Ascending aorta (tissue), 2 donors: Measurements from ENCODE around the gene LAPTM5. TPM values are rescaled to one million over a fixed set of nuclear protein-coding genes. Genes with fewer than 3 reads are reported as not detected.

Experiments used
- DNase-seq, 2 donors: peaks; one replicate each; pipeline ENCODE4 v3.0.0-alpha.2; 2019; ENCODE audit warnings: low spot score in 2 of 2
- H3K27ac ChIP-seq, 2 donors: fragments of 200-600 bp; sonication (generic); one replicate each; pipeline ENCODE4 v1.5.1; 2016 to 2017; ENCODE audit warnings: mild to moderate bottlenecking in 1 of 2
- H3K27me3 ChIP-seq: fragments of 200-600 bp; sonication (generic); one replicate; pipeline ENCODE4 v1.5.1; 2017
- H3K36me3 ChIP-seq, 2 donors: fragments of 200-600 bp; sonication (generic); one replicate each; pipeline ENCODE4 v1.5.1; 2016
- H3K4me1 ChIP-seq, 2 donors: fragments of 200-600 bp; sonication (generic); one replicate each; pipeline ENCODE4 v1.5.1; 2016 to 2017; ENCODE audit warnings: mild to moderate bottlenecking in 1 of 2
- H3K4me3 ChIP-seq, 2 donors: fragments of 200-600 bp; sonication (generic); one replicate each; pipeline ENCODE4 v1.5.1; 2016 to 2017; ENCODE audit warnings: mild to moderate bottlenecking in 1 of 2
- H3K9me3 ChIP-seq, 2 donors: fragments of 200-600 bp; sonication (generic); one replicate each; pipeline ENCODE4 v1.5.1; 2016
- CTCF ChIP-seq, 3 experiments: fragments of 200-600 bp in 2 of 3; fragments of 450-650 bp in 1 of 3; sonication (generic) in 2 of 3; IDR thresholded peaks; one replicate each; pipeline ENCODE4 v1.5.1; 2016 to 2019; ENCODE audit warnings: antibody characterized with exemption in 3 of 3, mild to moderate bottlenecking in 1 of 3, moderate library complexity in 1 of 3
- intact Hi-C: fragments of 100-400 bp; cut with DNase I; formaldehyde crosslinking; loops from one replicate; pipeline ENCODE4 v1.15.1; 2023
- total RNA-seq: library from RNA; depleted of rRNA; stranded (reverse); fragments of >200 nt; gene quantifications from one replicate; pipeline ENCODE4 v1.1.0, GENCODE V29; 2016

LAPTM5 gene
- total RNA-seq, 1 donor from 2014 or later, result 56.1 TPM

- DNase-seq, result no peak
- no peak overlapping the region for H3K27ac ChIP-seq
- intact Hi-C loops, result no loop called here
Measured at GRCh38 chr1:30694280-30695175, 63.0 kb downstream of the LAPTM5 start.

GRCh38 chr1:30693822-30694221 is 63.8 kb downstream of the LAPTM5 start:
- no peak for TF ChIP-seq CTCF (IDR thresholded peaks at IDR 0.05)
- H3K27ac ChIP-seq, result no peak overlapping the region
- no peak overlapping the region for H3K4me3 ChIP-seq
- intact Hi-C loops, result no loop called here
- DNase-seq, result no peak
- peaks cover 0 to 6% of the 10 kb centered on the region in 2 donors for H3K4me1 ChIP-seq
- H3K9me3 ChIP-seq, result no peaks in the 10 kb centered on the region
- H3K36me3 ChIP-seq, result no peaks in the 10 kb centered on the region
- H3K27me3 ChIP-seq, result no peaks in the 10 kb centered on the region

More at GRCh38 chr1:30694280-30695175, 63.0 kb downstream of the LAPTM5 start:
- H3K4me1 ChIP-seq, result peaks cover 0 to 6% of the 10 kb centered on the region in 2 donors
- no peaks in the 10 kb centered on the region for H3K27me3 ChIP-seq
- no peaks in the 10 kb centered on the region for H3K9me3 ChIP-seq
- no peak for TF ChIP-seq CTCF (IDR thresholded peaks at IDR 0.05)
- H3K36me3 ChIP-seq, result no peaks in the 10 kb centered on the region
- H3K4me3 ChIP-seq, result no peak overlapping the region

GRCh38 chr1:30693366-30693765 is 64.2 kb downstream of the LAPTM5 start:
- no peak for TF ChIP-seq CTCF (IDR thresholded peaks at IDR 0.05)
- intact Hi-C loops, result no loop called here
- no peaks in the 10 kb centered on the region for H3K9me3 ChIP-seq
- peaks cover 0 to 6% of the 10 kb centered on the region in 2 donors for H3K4me1 ChIP-seq
- no peaks in the 10 kb centered on the region for H3K27me3 ChIP-seq
- no peak for DNase-seq
- no peak overlapping the region for H3K4me3 ChIP-seq
- no peaks in the 10 kb centered on the region for H3K36me3 ChIP-seq
- no peak overlapping the region for H3K27ac ChIP-seq

- Histone ChIP-seq H3K36me3 (no peaks in the 10 kb centered on the region), H3K27me3 (no peaks in the 10 kb centered on the region), H3K27ac (no peak overlapping the region), H3K4me3 (no peak overlapping the region), H3K9me3 (no peaks in the 10 kb centered on the region), H3K4me1 (peaks cover 0 to 6% of the 10 kb centered on the region in 2 donors)
- no peak for DNase-seq
- intact Hi-C loops, result no loop called here
- TF ChIP-seq CTCF (IDR thresholded peaks at IDR 0.05), result no peak
Measured at GRCh38 chr1:30692948-30693301, 64.6 kb downstream of the LAPTM5 start.

GRCh38 chr1:30692201-30692947 is 65.2 kb downstream of the LAPTM5 start:
- no peak for TF ChIP-seq CTCF (IDR thresholded peaks at IDR 0.05)
- H3K4me1 ChIP-seq, result peaks cover 0 to 6% of the 10 kb centered on the region in 2 donors
- DNase-seq, result no peak
- intact Hi-C loops, result no loop called here
- no peaks in the 10 kb centered on the region for H3K9me3 ChIP-seq
- no peak overlapping the region for H3K27ac ChIP-seq
- H3K4me3 ChIP-seq, result no peak overlapping the region
- H3K27me3 ChIP-seq, result no peaks in the 10 kb centered on the region
- no peaks in the 10 kb centered on the region for H3K36me3 ChIP-seq
